IPS-20b (cell line): Measurements from ENCODE around the gene ATP2A2.

Experiments
- H3K27ac ChIP-seq: one replicate; pipeline ENCODE4 v1.5.1; 2013; ENCODE audit warnings: low read length
- H3K27me3 ChIP-seq: 2 replicates; pipeline ENCODE4 v1.6.1; 2013; ENCODE audit warnings: mild to moderate bottlenecking, low read length, inconsistent platforms; ENCODE audit not compliant: insufficient read depth
- H3K36me3 ChIP-seq: 2 replicates; pipeline ENCODE4 v1.6.1; 2013; ENCODE audit warnings: low read depth, mild to moderate bottlenecking, inconsistent platforms, low read length, moderate library complexity; ENCODE audit not compliant: insufficient read depth
- H3K4me1 ChIP-seq: 2 replicates; pipeline ENCODE4 v1.6.1; 2013; ENCODE audit warnings: mild to moderate bottlenecking, control low read depth, inconsistent platforms, low read length, moderate library complexity; ENCODE audit not compliant: insufficient read depth
- H3K4me3 ChIP-seq: 2 replicates; pipeline ENCODE4 v1.5.1; 2013; ENCODE audit warnings: mild to moderate bottlenecking, low read length, inconsistent platforms
- H3K9ac ChIP-seq: 2 replicates; pipeline ENCODE4 v1.6.1; 2013; ENCODE audit warnings: low read depth, mild to moderate bottlenecking, inconsistent platforms, low read length, moderate library complexity
- H3K9me3 ChIP-seq: 2 replicates; pipeline ENCODE4 v1.6.1; 2013; ENCODE audit warnings: mild to moderate bottlenecking, low read depth, low read length, inconsistent platforms; ENCODE audit not compliant: insufficient read depth

The ATP2A2 gene

GRCh38 chr12:110379631-110380030 is 98.6 kb downstream of the ATP2A2 start:
- Histone ChIP-seq H3K9me3 (no peaks in the 10 kb centered on the region), H3K27me3 (no peaks in the 10 kb centered on the region), H3K9ac (no peak overlapping the region), H3K27ac (no peak overlapping the region), H3K4me3 (no peak overlapping the region), H3K4me1 (no peaks in the 10 kb centered on the region), H3K36me3 (peaks cover 90% of the 10 kb centered on the region)

GRCh38 chr12:110382683-110383082 is 101.6 kb downstream of the ATP2A2 start:
- H3K9ac ChIP-seq: no peak overlapping the region
- peaks cover 93% of the 10 kb centered on the region for H3K36me3 ChIP-seq
- H3K4me1 ChIP-seq: no peaks in the 10 kb centered on the region
- no peak overlapping the region for H3K4me3 ChIP-seq
- no peaks in the 10 kb centered on the region for H3K9me3 ChIP-seq
- no peak overlapping the region for H3K27ac ChIP-seq
- H3K27me3 ChIP-seq: no peaks in the 10 kb centered on the region
